K562 (cell line): ENCODE measurements around the gene PPP1R37. TPM values are rescaled to one million over a fixed set of nuclear protein-coding genes. Genes with fewer than 3 reads are reported as not detected.

ENCODE experiments used
- ATAC-seq: fragments of 200-7000 bp; cut with Tn5 transposase; 3 replicates; pipeline ENCODE4 v1.9.1; 2020; ENCODE audit warnings: moderate library complexity
- BruUV-seq: library from RNA; stranded (reverse); fragments of 400-500 nt; replicated peaks from 2 replicates; lab custom pipeline; 2021; lab: Mats Ljungman, UMichigan
- CTCF ChIA-PET: fragments of 300-600 bp; formaldehyde crosslinking; extraction: SDS; loops from one replicate; lab custom pipeline; 2021; ENCODE audit warnings: low intra/inter-chr PET ratio; lab: Yijun Ruan, JAX
- POLR2A ChIA-PET: fragments of 300-600, 350-650 bp; sonication (Branson Sonifier 250); formaldehyde crosslinking; extraction: SDS; loops from one replicate; lab custom pipeline; 2021; ENCODE audit warnings: antibody characterized with exemption, inconsistent platforms; lab: Yijun Ruan, JAX
- DNase-seq, 4 experiments: peaks; one replicate each; pipeline versions ENCODE4 v3.0.0 to v3.0.0-alpha.2; 2011 to 2018; ENCODE audit warnings: low spot score in 3 of 4, mixed read lengths in 3 of 4; ENCODE audit errors: extremely low read depth in 1 of 4
- FAIRE-seq: peaks from 2 replicates; lab custom pipeline; 2011; peaks lifted over from hg19 to GRCh38; lab: Jason Lieb, UNC
- H2AFZ ChIP-seq: 2 replicates; pipeline ENCODE4 v1.6.0; 2011; ENCODE audit warnings: low read depth, low read length, control low read depth, inconsistent platforms
- H3K27ac ChIP-seq: fragments of 200-600 bp; 3 replicates; pipeline ENCODE4 v1.8.0; 2011; ENCODE audit warnings: low read depth, mild to moderate bottlenecking, control low read depth, inconsistent platforms, low read length, moderate library complexity, mixed read lengths; ENCODE audit errors: extremely low read depth
- H3K27me3 ChIP-seq, 2 experiments: fragments of 300-600 bp in 1 of 2; 2 replicates in 1 of 2; 3 replicates in 1 of 2; pipeline versions ENCODE4 v1.6.0 to v1.8.0; 2011; ENCODE audit warnings: inconsistent platforms in 2 of 2, low read length in 2 of 2, mild to moderate bottlenecking in 1 of 2, mixed read lengths in 1 of 2, moderate library complexity in 1 of 2; ENCODE audit not compliant: control insufficient read depth in 2 of 2, insufficient read depth in 2 of 2
- H3K36me3 ChIP-seq: fragments of 300-600 bp; 3 replicates; pipeline ENCODE4 v1.8.0; 2011; ENCODE audit warnings: mild to moderate bottlenecking, low read length, inconsistent platforms; ENCODE audit not compliant: control insufficient read depth, insufficient read depth
- H3K4me1 ChIP-seq, 2 experiments: fragments of 200-600 bp in 1 of 2; replicated peaks in 1 of 2; 2 replicates in 1 of 2; 3 replicates in 1 of 2; pipeline versions ENCODE4 v1.5.1 to v1.8.0; 2011; ENCODE audit warnings: inconsistent platforms in 2 of 2, low read length in 2 of 2, mild to moderate bottlenecking in 1 of 2, mixed read lengths in 1 of 2, moderate library complexity in 1 of 2; ENCODE audit not compliant: control insufficient read depth in 2 of 2, insufficient read depth in 2 of 2
- H3K4me2 ChIP-seq: 2 replicates; pipeline ENCODE4 v1.6.1; 2011; ENCODE audit warnings: low read length, control low read depth, inconsistent platforms, mixed read lengths; ENCODE audit not compliant: insufficient read depth
- H3K4me3 ChIP-seq: fragments of 200-600 bp; sonication (generic), shearing (Covaris generic); 2 replicates; pipeline ENCODE4 v1.5.1; 2016; ENCODE audit warnings: control low read depth, inconsistent platforms
- H3K79me2 ChIP-seq: fragments of 200-600 bp; 3 replicates; pipeline ENCODE4 v1.8.0; 2011; ENCODE audit warnings: low read length, inconsistent platforms; ENCODE audit not compliant: control insufficient read depth, insufficient read depth
- H3K9ac ChIP-seq, 2 experiments: 2 replicates each; pipeline versions ENCODE4 v1.6.0 to v1.6.1; 2011; ENCODE audit warnings: low read depth in 2 of 2, low read length in 2 of 2, control low read depth in 1 of 2, inconsistent platforms in 1 of 2, mild to moderate bottlenecking in 1 of 2, mixed read lengths in 1 of 2; ENCODE audit not compliant: insufficient read depth in 1 of 2
- H3K9me1 ChIP-seq: one replicate; pipeline ENCODE4 v1.6.0; 2011; ENCODE audit warnings: inconsistent platforms, mild to moderate bottlenecking, low read length, moderate library complexity; ENCODE audit not compliant: control insufficient read depth, insufficient read depth
- H3K9me3 ChIP-seq: replicated peaks from 2 replicates; pipeline ENCODE4 v1.5.1; 2011; ENCODE audit warnings: low read depth, low read length, inconsistent platforms; ENCODE audit not compliant: control insufficient read depth, insufficient read depth
- H4K20me1 ChIP-seq: replicated peaks from 2 replicates; pipeline ENCODE4 v1.6.1; 2011; ENCODE audit warnings: low read length, inconsistent platforms, mixed read lengths; ENCODE audit not compliant: control insufficient read depth, insufficient read depth
- CREM ChIP-seq: IDR thresholded peaks from 2 replicates; pipeline ENCODE4 v1.6.1; 2014; ENCODE audit warnings: antibody characterized with exemption, low read depth
- CTBP1 ChIP-seq: fragments of 450-650 bp; IDR thresholded peaks from 2 replicates; pipeline ENCODE4 v1.6.1; 2016; ENCODE audit warnings: borderline replicate concordance
- ESRRA ChIP-seq: fragments of 450-650 bp; IDR thresholded peaks from 2 replicates; pipeline ENCODE4 v1.6.1; 2014; ENCODE audit warnings: low read depth, mild to moderate bottlenecking, moderate library complexity, borderline replicate concordance
- POLR2AphosphoS5 ChIP-seq: IDR thresholded peaks from 2 replicates; pipeline ENCODE4 v1.6.1; 2011; ENCODE audit warnings: mild to moderate bottlenecking, low read depth, low read length, moderate library complexity; ENCODE audit not compliant: control insufficient read depth, insufficient read depth
- RBFOX2 ChIP-seq: fragments of 200-400 bp; formaldehyde crosslinking; IDR thresholded peaks from 2 replicates; pipeline ENCODE4 v1.6.1; 2017; ENCODE audit warnings: low read depth, mild to moderate bottlenecking, low read length, moderate library complexity
- ZNF551 ChIP-seq: fragments of 250-450 bp; sonication (Bioruptor Pico); IDR thresholded peaks from 2 replicates; pipeline ENCODE4 v1.5.0; 2021; ENCODE audit warnings: mild to moderate bottlenecking, moderate library complexity
- WGBS: fragments of 100-300 bp; shearing (Covaris generic); methylation state at CpG from one replicate; pipeline ENCODE4 v1.1.6; 2016; ENCODE audit warnings: low coverage, mixed read lengths; ENCODE audit not compliant: insufficient coverage; ENCODE audit errors: missing lambda C conversion rate; 5-methylcytosine and 5-hydroxymethylcytosine counted together
- in situ Hi-C: fragments of 300-500 bp; cut with MboI; formaldehyde crosslinking; loops from 4 replicates; pipeline ENCODE4 v1.15.0; 2018; ENCODE audit warnings: inconsistent platforms, mixed read lengths
- intact Hi-C: fragments of 100-400 bp; cut with micrococcal nuclease; formaldehyde crosslinking; loops from 2 replicates; pipeline ENCODE4 v1.14.2; 2022
- polyA plus RNA-seq, 8 experiments: library from polyadenylated mRNA; depleted of rRNA in 4 of 8; stranded (reverse) in 5 of 8; unstranded in 3 of 8; fragments of >200 nt; fragmentation: Nextera tagmentation in 2 of 8; fragmentation: Illumina TruSeq in 1 of 8; extraction: Ambion mirVana in 2 of 8; extraction: Trizol in 1 of 8; gene quantifications; 2 replicates each; pipeline versions ENCODE4 v1.2.1 to v1.2.3, GENCODE V29; 2011 to 2014; ENCODE audit warnings: inconsistent platforms in 1 of 8, missing spikeins in 1 of 8
- total RNA-seq, 7 experiments: library from RNA; depleted of rRNA in 6 of 7; stranded (reverse); fragments of >200 nt in 6 of 7; fragmentation: Illumina TruSeq in 2 of 7; extraction: Trizol in 2 of 7; gene quantifications; 2 replicates each; pipeline versions ENCODE4 v1.2.1 to v1.2.3, GENCODE V29; 2011 to 2021; ENCODE audit warnings: low replicate concordance in 1 of 7

The PPP1R37 gene
- total and polyA plus RNA-seq, 9 of the 15 experiments (the other 6 are each of a cell fraction or from before 2014, with no cell fraction given), result 0.04 to 20.3 (median 7.3) TPM

GRCh38 chr19:45172611-45173208 is 79.7 kb downstream of the PPP1R37 start:
- peaks cover 4% of the 10 kb centered on the region; the same call in 1 of the 2 replicates for H4K20me1 ChIP-seq
- 59% methylated on average over 17 of the region's 18 CpGs for WGBS
- DNase-seq (no peak), FAIRE-seq (no peak)
- peak overlapping the region in 1 of 2 experiments; percentile 84; a peak in 2 of 4 replicates for H3K9ac ChIP-seq
- no peak overlapping the region for H3K4me3 ChIP-seq
- intact Hi-C loops, result no loop called here
- H3K79me2 ChIP-seq, result peaks cover 23% of the 10 kb centered on the region
- in situ Hi-C loops, result no loop called here
- H3K27me3 ChIP-seq, result no peaks in the 10 kb centered on the region
- POLR2A ChIA-PET, result interaction anchor here (0.6 to 2.2 kb wide), 7 partner anchors 8 to 304 kb away, joined by 3 to 6 read pairs (median 3); no protein-coding TSS in a partner anchor
- no peak overlapping the region for H3K4me2 ChIP-seq
- BruUV-seq, result no TSS peak
- TF ChIP-seq POLR2AphosphoS5 (no peak), CTBP1 (peak; percentile 20; the same call in 1 of the 2 replicates), RBFOX2 (0 out of 2 replicates have a peak, but pooled peaks have one; percentile 9)
- TF ChIP-seq, all 486 proteins: peak for 2
- no peaks in the 10 kb centered on the region for H3K9me1 ChIP-seq
- no peak overlapping the region for H2AFZ ChIP-seq
- no peaks in the 10 kb centered on the region for H3K36me3 ChIP-seq
- H3K27ac ChIP-seq, result no peak overlapping the region
- peaks cover 41 to 49% of the 10 kb centered on the region in 2 experiments for H3K4me1 ChIP-seq
- no peak for ATAC-seq
- H3K9me3 ChIP-seq, result no peaks in the 10 kb centered on the region
- CTCF ChIA-PET, result no interaction called here

GRCh38 chr19:45173816-45174215 is 80.8 kb downstream of the PPP1R37 start:
- H3K4me2 ChIP-seq, result no peak overlapping the region
- WGBS, result 69% methylated on average over 12 of the region's 12 CpGs
- no peaks in the 10 kb centered on the region for H3K27me3 ChIP-seq
- peaks cover 4% of the 10 kb centered on the region; the same call in 1 of the 2 replicates for H4K20me1 ChIP-seq
- no TSS peak for BruUV-seq
- H3K4me1 ChIP-seq, result peaks cover 37 to 48% of the 10 kb centered on the region in 2 experiments
- DNase-seq (no peak), ATAC-seq (no peak), FAIRE-seq (no peak)
- H3K36me3 ChIP-seq, result no peaks in the 10 kb centered on the region
- no peak overlapping the region for H2AFZ ChIP-seq
- no peaks in the 10 kb centered on the region for H3K9me3 ChIP-seq
- ChIA-PET CTCF (no interaction called here), POLR2A (no interaction called here)
- H3K27ac ChIP-seq, result no peak overlapping the region
- no peak overlapping the region for H3K4me3 ChIP-seq
- H3K9ac ChIP-seq, result peak overlapping the region in 1 of 2 experiments; percentile 55; a peak in 1 of 4 replicates
- no peaks in the 10 kb centered on the region for H3K9me1 ChIP-seq
- in situ Hi-C loops (no loop called here), intact Hi-C loops (no loop called here)
- peaks cover 26% of the 10 kb centered on the region for H3K79me2 ChIP-seq
- TF ChIP-seq CREM, result no peak
- no peak for TF ChIP-seq ESRRA
- no peak for TF ChIP-seq ZNF551
